RKO (cell line): ENCODE measurements around the gene NFIC.
"Not testable (repeated sequence)": the region's sequence is repeated elsewhere in the genome, so short reads cannot be mapped to it uniquely, and the experiment has no call there.

Experiments
- DNase-seq: peaks from one replicate; pipeline ENCODE4 v3.0.0-alpha.2; 2016; ENCODE audit warnings: low spot score

The NFIC gene

DNA sequence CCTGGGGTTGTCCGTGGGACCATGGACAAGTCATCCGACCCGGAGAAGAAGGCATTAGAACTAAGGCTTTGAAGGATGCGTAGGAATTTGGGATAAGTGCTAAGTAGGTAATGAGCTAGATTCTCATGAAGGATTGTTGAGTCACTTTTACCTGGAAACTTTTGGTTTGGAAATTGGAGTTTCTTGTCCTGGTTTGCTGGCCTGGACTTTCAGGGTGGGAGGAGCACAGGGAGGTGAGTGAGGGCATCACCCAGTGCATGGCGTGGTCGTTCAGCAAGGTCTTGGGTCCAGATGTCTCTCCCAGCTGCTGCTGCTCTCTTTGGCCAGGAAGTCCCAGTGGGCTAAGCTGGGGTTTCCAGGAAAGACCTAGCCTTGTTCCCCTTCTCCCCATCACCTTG is 7.6 kb downstream of the NFIC start:
- DNase-seq: no peak

DNA sequence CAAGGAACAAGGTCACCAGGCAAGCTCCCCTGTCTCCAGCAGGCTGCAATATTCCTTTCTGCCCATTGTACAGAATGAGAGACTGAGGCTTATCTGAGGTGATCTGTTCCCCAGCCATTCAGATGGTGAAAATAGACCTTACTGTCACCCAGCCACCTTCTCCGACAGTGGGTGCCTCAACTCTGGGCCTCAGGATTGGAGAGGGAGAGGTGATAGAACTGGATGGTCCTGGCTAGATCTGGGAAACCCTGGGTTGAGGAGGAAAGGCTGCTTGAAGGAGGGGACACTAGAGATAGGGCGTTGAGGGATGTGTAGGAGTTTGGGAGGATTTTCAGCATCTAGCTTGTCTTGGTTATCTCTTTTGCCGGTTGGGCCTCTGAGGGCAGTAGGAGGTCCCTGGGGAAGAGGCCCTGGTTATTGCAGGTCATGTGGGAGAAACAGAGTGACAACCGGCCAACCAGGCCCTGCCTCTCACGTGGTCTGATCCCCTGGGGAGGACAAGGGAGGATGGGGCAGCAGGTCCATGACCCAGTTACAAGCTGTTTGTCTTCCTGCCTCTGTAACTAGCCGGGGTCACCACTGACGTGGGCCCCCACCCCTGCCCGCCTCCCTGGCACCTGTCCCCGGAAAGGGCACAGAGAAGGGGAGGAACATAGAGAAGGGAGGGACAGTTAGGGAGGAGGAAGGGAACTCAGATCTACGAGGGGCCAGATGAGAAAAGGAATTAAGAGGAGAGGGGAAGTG is 8.2 kb downstream of the NFIC start:
- no peak for DNase-seq

DNA sequence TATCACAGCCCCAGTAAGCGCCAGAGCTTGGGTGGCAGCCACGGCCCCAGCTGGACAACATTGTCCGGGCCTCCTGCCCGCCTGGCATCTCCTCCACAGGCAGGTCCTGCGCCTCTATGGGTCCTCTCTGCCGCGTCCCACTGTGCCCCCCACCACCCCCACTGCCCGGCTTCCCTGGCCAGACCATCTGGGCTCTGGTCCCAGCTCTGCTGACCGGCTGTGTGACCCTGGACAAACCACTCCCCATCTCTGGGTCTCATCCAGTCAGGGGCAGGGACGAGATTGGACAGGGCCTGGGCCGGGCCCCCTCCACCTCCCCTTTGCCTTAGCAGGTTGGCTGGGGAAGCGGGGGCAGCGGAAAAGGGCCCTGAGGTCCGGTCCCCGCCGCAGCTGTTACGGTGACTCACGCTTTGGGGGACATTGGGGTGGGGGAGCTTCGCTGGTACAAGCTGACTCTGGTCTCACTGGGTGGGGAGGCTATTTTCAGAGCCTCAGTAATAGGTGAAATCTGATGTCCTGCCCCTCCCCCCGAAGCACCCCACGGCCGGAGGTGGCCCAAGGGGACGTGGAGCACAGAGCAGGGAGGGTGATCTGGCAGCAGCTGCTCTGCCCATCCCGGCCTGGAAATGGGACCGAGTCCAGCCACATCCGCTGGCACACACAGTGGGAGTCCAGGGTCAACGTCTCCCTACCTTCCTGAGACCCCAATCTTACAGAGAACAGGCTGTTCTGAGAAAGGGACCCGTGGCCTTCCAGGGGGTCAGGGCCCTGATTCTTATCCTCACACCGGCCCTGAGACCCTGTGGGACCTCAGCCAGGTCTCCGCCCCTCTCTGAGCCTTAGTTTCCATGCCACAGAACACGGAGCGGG is 9.1 kb downstream of the NFIC start:
- DNase-seq: no peak

DNA sequence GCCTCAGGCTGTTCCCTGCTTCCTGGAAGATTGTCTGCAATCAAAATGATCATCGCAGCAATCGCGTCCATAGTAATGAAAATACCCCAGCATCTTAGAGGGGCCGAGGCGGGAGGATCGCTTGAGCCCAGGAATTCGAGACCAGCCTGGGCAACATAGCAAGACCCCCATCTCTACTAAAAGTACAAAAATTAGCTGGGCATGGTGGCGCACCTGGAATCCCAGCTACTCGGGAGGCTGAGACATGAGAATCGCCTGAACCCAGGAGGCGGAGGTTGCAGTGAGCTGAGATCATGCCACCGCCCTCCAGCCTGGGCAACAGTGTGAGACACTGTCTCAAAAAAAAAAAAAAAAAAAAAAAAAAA is 9.7 kb downstream of the NFIC start:
- DNase-seq: not testable (repeated sequence)

DNA sequence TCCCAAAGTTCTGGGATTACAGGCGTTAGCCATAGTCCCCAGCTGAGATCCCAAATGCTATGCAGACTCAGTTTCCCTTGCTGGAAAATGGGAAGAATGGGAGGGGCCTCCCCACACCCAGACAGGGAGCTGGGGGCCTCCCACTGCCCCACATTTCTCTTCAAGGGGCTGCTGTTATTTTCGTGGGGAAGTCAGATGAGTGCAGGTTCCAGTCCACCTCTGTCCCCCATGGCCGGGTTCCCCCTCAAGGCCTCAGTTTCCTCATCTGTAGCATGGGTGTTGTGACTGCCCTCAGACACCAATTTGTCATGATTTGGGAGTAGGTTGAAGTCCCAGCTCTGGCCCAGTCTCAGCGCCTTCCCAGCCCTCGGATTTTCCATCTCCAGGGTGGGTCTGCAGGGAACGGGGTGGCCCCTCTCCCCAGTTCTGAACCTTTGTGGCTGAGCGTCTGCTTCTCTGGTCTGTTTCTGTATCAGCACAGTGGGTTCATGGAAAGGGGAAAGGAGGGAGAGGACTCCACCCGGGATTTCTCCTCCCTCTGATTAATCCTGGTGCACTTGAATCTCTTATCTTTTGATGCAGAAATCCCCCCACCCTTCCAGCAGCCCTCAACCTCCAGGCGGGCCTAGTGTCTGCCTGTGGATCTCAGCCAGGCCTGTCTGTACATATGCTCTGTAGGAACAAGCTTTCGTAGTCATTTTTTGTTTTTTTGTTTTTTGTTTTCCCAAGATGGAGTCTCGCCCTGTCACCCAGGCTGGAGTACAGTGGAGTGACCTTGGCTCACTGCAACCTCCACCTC is 12.2 kb downstream of the NFIC start:
- no peak for DNase-seq

DNA sequence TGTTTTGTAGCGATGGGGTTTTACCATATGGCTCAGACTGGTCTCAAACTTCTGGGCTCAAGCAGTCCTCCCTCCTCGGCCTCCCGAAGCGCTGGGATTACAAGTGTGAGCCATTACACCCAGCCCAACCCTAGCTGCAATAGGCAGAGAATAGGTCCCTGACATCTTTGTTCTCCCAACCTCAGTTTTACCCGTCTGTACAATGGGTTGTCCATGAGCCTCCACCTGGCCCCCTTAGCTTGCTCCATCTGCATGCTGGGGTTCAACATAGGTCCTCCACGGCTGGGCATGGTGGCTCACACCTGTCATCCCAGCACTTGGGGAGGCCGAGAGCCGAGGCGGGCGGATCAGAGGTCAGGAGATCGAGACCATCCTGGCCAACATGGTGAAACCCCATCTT is 14.4 kb downstream of the NFIC start:
- DNase-seq: no peak

DNA sequence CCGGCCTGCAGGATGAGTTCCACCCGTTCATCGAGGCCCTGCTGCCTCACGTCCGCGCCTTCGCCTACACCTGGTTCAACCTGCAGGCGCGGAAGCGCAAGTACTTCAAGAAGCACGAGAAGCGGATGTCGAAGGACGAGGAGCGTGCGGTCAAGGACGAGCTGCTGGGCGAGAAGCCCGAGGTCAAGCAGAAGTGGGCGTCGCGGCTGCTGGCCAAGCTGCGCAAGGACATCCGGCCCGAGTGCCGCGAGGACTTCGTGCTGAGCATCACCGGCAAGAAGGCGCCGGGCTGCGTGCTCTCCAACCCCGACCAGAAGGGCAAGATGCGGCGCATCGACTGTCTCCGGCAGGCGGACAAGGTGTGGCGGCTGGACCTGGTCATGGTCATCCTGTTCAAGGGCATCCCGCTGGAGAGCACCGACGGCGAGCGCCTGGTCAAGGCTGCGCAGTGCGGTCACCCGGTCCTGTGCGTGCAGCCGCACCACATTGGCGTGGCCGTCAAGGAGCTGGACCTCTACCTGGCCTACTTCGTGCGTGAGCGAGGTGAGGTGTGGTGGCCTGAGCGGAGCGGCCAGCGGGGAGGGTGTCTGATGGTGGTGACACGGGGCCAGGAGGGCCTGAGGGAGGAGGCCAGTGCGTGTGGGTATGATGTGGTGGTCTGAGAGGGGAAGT is 15.5 kb downstream of the NFIC start:
- no peak for DNase-seq

DNA sequence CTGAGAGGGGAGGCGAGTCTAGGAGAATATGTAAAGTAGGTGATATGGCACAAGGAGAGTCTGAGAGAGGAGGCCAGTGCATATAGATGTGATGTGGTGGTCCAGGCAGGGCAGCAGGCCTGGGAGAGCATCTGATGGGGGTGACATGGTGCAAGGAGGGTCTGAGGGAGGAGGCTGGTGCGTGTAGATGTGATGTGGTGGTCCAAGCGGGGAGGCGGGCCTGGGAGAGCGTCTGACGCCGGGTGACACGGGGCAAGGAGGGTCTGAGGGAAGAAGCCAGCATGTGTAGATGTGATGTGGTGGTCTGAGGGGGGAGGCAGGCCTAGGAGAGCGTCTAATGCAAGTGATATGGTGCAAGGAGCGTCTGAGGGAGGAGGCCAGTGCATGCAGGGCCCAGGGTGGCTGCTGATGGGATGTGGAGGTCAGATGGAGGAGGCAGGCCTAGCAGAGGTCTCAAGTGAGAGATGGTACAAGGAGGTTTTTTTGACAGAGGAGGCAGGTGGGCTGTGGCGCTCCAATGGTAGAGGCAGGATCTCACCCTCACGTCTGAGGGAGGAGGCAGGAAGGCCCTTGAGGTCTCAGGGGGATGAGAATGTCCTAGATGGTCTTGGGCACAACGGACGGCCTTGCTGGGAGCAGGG is 16.2 kb downstream of the NFIC start:
- DNase-seq: no peak

DNA sequence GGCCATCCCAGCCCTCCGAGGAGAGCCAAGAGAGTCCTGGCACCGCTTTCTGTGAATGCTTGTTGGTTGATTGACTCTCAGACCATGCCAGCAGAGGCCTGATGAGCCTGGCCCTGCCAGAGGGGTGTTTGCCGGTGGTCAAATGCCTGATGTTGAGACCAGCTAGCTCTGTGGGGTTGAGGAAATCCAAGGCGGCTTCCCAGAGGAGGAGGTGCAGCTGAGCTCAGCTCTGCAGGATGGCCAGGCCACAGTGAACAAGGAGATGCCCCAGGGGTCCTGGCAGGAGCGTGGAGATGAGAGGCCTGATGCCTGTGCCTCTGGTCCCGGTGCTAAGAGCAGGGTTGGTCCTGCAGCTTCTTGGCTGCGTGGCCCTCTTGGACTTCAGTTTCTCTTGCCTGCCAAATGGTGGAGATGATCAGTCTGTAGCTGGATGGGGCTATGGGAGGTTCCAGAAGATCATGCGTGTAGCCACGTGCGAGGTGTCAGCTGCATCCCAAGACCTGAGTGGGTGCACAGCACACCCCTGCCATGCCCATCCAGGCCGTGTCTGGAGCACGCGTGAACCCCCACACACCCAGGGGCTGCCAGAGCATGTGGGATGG is 16.8 kb downstream of the NFIC start:
- DNase-seq: no peak

DNA sequence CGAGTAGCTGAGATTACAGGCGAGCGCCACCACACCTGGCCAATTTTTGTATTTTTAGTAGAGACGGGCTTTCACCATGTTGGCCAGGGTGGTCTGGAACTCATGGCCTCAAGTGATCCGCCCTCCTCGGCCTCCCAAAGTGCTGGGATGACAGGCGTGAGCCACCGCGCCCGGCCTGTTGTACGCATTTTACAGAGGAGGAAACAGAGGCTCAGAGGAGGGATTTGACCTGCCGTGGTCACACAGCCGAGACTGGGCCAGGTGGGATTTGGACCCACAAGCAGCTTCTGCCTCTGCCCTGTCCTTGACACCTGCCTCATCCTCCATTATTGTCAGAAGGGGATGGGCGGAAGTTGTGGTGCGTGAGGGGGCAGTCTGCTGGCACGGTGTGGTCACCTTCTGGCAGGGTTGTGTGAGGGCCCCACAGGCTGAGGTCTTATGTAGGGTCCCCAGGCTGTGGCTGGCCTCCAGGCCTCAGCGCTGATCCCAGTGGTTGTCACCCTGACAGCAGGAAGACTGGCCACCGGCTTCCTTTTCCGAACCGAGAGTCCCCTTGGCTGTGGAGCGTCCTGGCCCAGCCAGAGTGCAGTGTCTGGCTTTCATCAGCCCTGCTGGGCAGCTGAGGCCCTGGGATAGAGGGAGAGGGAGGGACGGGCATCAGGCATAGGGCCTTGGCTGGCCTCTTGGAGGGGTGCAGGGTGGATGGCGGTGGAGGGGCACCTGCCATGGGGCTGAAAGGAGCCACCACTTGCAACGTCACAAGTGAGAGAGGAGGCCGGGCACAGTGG is 20.3 kb downstream of the NFIC start:
- no peak for DNase-seq

DNA sequence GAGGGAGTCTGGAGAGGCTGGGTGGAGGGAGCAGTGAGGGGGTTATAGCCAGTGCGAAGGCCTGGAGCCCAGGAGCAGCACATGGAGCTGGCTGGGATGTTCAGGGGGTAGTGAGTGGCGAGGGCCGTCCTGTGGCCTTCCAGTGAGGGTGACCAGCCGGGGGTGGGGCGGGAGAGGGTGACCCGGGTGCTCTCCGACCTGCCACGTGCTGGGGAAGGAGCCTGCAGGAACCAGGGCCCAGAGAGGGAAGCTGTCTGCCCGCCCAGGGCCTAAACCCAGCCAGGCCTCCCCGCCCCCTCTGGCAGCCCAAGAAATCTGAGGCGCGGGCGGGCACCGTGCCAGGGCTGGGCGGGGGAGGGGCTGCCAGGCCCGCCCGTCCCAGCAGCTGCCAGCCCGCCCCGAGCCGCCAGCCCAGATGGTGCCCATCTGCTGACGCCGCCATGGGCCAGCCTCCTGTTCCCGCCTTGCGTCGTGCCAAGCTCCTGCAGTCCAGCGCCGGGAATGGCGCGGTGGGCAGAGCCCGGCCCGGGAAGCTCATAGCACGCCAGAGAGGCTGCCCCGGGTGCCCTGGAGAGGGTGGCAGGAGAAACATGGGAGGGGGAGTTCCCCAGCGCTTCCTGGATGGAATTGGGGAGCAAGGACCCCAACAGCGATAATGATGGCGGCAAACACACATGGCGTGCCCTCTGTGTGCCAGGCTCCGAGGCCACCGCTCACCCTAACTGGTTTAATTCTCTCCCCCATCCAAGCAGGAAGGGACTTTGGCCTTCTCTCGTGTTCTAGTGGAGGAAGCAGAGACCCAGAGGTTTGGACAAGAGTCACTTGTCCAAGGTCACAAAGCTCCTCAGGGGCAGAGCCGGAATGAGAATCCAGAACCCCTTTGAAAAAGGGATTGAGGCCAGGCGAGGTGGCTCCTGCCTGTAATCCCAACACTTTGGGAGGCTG is 21.5 kb downstream of the NFIC start:
- DNase-seq: no peak

DNA sequence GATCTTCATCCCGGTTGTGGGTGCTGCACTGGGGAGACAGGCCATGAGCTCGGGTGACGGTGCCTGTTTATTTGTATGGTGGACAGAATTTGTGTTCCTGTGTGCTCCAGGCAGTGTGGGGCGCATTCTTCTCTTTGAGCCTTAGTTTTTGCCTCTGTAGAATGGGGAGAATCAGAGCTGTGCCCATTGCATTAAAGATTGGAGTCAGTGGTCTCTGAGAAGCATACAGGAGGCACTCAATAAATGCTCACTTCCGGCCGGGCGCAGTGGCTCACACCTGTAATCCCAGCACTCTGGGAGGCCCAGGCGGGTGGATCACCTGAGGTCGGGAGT is 23.0 kb downstream of the NFIC start:
- no peak for DNase-seq

DNA sequence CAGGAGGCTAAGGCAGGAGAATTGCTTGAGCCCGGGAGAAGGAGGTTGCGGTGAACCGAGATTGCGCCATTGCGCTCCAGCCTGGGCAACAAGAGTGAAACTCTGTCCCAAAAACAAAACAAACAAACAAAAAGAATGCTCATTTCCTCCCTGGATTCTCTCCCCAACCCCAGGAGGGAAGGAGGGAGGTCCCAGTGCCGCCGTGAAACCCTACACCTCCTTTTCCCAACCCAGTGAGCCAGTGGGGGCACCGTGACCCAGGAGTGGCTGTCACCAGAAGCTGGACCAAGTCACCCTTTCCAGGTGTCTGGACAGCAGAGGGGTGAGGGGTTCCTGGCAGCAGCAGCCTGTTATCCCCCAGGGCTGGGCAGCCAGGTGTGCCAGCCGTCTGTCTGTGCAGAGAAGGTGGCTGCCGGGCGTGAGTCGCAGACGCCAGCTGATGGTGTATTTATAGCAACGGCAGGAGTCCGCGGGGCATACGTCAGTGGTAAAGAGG is 23.5 kb downstream of the NFIC start:
- no peak for DNase-seq

DNA sequence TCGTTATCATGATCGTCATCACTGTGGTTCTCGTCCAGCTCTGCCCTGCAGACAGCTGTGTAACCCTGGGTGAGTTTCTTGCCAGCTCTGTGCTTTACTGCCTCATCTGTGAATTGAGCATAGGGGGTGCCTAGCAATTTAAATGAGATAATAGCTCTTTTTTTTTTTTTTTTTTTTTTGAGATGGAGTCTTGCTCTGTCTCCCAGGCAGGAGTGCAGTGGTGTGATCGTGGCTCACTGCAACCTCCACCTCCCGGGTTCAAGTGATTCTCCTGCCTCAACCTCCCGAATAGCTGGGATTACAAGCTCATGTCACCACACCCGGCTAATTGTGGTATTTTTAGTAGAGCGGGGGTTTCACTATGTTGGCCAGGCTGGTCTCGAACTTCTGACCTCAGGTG is 25.5 kb downstream of the NFIC start:
- not testable (repeated sequence) for DNase-seq

DNA sequence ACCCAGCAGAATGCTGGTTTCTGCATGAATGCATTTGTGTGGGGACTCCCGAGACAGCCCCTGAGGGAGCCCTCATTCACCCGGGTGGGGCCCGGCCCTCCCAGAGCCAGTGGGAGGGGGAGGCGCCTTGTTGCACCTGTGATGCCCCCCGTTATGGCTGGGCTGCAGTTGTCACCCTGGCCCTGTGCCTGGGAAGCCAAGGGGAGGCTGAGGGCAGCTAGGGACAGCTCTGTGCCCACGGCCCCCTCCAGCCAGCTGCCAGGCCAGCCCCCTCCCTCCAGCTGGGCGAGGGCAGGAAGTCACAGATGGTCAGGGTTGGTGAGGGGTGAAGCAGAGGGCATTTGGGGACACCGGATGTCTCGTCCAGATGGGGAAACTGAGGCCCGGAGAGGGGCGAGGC is 26.1 kb downstream of the NFIC start:
- no peak for DNase-seq

DNA sequence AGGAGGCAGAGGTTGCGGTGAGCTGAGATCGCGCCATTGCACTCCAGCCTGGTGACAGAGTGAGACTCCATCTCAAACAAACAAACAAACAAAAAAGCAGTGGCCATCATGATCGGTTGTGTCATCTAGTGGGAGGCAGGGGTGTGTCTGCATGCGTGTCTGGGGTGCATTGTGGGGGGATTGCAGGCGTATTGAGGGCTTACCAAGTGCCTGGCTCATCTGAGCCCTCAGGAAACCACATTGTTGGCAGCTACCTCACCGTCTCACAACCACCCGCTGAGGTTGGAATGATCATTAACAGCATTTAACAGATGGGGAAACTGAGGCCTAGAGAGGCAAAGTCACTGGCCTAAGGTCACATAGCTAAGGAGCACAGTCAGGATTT is 30.5 kb downstream of the NFIC start:
- no peak for DNase-seq

DNA sequence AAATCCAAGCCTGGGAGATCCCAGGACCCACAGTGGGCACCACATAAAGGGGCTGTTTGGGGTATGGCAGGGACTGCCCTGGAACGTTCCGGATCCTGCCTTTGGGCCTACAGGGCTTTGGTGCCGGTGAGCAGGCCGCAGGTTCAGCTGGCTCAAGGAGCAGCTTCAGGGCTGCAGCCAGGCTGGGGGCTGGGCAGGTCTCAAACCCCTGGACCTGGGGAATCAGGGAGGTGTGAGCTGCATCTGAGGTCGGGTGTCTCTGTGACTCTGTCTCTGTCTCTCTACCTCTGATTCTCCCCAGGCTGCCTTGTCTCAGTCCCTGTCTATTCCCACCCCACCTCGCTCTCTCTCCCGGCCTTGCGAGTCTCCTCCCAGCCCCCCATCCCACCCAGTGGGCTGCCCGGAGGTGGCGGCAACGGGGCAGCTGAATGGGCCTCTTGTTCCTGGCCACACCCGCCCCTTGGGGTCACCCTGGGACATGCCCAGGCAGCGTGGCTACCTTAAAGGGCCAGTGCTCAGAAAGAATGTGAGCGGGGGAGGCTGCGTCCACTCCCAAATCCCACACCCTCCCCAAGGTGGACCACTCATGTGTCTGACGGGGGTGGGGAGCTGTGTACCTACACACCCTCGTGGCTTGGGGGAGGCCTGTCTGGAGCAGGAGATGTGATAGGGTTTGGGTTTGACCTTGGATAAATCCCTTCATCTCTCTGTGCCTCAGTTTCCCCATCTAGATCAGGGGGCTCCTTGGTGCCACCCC is 31.1 kb downstream of the NFIC start:
- DNase-seq: no peak

DNA sequence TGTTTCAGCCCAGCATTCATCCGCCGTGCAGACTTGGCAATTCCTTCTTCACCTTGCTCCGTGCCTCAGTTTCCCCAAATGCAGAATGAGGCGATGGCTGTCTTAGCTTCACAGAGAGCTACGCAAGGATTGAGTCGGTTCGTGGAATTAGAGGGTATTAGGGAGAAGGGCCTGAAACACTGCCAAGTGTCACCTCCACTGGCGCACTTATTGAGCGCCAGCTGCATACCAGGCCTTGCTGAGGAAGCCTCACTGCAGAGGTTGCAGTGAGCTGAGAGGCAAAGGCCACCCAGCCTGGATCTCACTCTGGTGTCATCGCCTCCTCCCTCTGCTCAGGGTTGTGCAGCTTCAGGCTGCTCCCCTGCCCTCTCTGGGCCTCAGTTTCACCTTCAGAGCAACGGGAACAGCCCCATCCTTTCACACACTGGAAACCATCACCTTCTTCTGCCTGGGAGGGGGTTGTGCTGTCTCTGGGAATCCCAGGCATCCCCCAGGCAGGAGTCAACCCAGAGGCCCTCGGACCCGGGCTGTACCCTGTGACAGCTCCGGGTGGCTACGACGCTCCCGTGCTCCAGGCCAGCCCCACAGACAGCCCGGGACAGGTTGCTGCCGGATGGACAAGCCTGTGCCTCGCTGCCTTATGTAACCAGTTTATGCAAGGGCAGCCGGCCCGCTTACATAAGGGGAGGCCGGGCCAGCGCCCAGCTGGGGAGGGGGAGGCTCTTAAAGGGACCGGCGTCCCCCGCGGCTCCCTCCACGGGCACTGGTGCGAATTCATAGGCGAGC is 31.9 kb downstream of the NFIC start:
- DNase-seq: no peak
